Endodermal cell (in vitro differentiated cells): Measurements from ENCODE around the gene MMP13. TPM values are rescaled to one million over a fixed set of nuclear protein-coding genes. Genes with fewer than 3 reads are reported as not detected.

Experiments used
- DNase-seq: peaks from one replicate; pipeline ENCODE4 v3.0.0-alpha.2; 2017
- H3K27ac ChIP-seq: 2 replicates; pipeline ENCODE4 v1.5.1; 2013; ENCODE audit warnings: mild to moderate bottlenecking, low read depth, low read length, moderate library complexity
- H3K27me3 ChIP-seq: 2 replicates; pipeline ENCODE4 v1.6.1; 2013; ENCODE audit warnings: mild to moderate bottlenecking, low read length, moderate library complexity; ENCODE audit not compliant: insufficient read depth, control insufficient read depth, poor library complexity, severe bottlenecking
- H3K36me3 ChIP-seq: 2 replicates; pipeline ENCODE4 v1.7.0; 2013; ENCODE audit warnings: mild to moderate bottlenecking, low read length, moderate library complexity; ENCODE audit not compliant: control insufficient read depth, insufficient read depth
- H3K4me1 ChIP-seq: one replicate; pipeline ENCODE4 v1.7.0; 2013; ENCODE audit warnings: low read length; ENCODE audit not compliant: control insufficient read depth, insufficient read depth
- H3K4me3 ChIP-seq: 2 replicates; pipeline ENCODE4 v1.5.1; 2013; ENCODE audit warnings: mild to moderate bottlenecking, low read length, moderate library complexity
- H3K9ac ChIP-seq: 2 replicates; pipeline ENCODE4 v1.6.1; 2013; ENCODE audit warnings: mild to moderate bottlenecking, low read length, moderate library complexity; ENCODE audit not compliant: poor library complexity, severe bottlenecking; ENCODE audit errors: extremely low read depth
- H3K9me3 ChIP-seq: 2 replicates; pipeline ENCODE4 v1.6.1; 2013; ENCODE audit warnings: mild to moderate bottlenecking, low read length, moderate library complexity; ENCODE audit not compliant: control insufficient read depth
- H3K27ac Mint-ChIP-seq: 2 replicates; pipeline ENCODE4 v1.8.0; 2020; ENCODE audit warnings: mixed read lengths
- H3K27me3 Mint-ChIP-seq: 2 replicates; pipeline ENCODE4 v1.8.0; 2021; ENCODE audit warnings: mild to moderate bottlenecking, mixed read lengths; ENCODE audit not compliant: insufficient read depth
- H3K36me3 Mint-ChIP-seq: 2 replicates; pipeline ENCODE4 v1.8.0; 2020; ENCODE audit warnings: low read depth, mixed read lengths
- H3K4me1 Mint-ChIP-seq: 2 replicates; pipeline ENCODE4 v1.8.0; 2020; ENCODE audit warnings: mixed read lengths
- H3K4me3 Mint-ChIP-seq: 2 replicates; pipeline ENCODE4 v1.8.0; 2020; ENCODE audit warnings: mild to moderate bottlenecking, moderate library complexity, mixed read lengths
- H3K9me3 Mint-ChIP-seq: 2 replicates; pipeline ENCODE4 v1.8.0; 2020; ENCODE audit warnings: mild to moderate bottlenecking, mixed read lengths
- WGBS, 2 experiments: methylation state at CpG; one replicate each; pipeline versions ENCODE4 v1.1.5 to v1.1.7; 2013; ENCODE audit warnings: missing lambda C conversion rate in 2 of 2, mixed read lengths in 1 of 2; ENCODE audit not compliant: insufficient coverage in 1 of 2, insufficient read length in 1 of 2; 5-methylcytosine and 5-hydroxymethylcytosine counted together
- total RNA-seq, 2 donors: library from RNA; stranded (reverse); fragmentation: NEBNext Ultra II Directional in 1 of 2; extraction: Animal tissue kit (Norgen Biotek cat#: 25700) in 1 of 2; gene quantifications; 2 replicates in 1 of 2; 3 replicates in 1 of 2; pipeline ENCODE4 v1.2.1, GENCODE V29; 2021
- TF ChIP-seq, protein P1 (sequence below): fragments of 200-600 bp; sonication (generic); conservative IDR thresholded peaks from 2 replicates; pipeline ENCODE4 v1.5.0; 2021; ENCODE audit warnings: antibody characterized with exemption, mild to moderate bottlenecking

MMP13 gene
- total RNA-seq, 2 donors from 2014 or later = not detected

DNA sequence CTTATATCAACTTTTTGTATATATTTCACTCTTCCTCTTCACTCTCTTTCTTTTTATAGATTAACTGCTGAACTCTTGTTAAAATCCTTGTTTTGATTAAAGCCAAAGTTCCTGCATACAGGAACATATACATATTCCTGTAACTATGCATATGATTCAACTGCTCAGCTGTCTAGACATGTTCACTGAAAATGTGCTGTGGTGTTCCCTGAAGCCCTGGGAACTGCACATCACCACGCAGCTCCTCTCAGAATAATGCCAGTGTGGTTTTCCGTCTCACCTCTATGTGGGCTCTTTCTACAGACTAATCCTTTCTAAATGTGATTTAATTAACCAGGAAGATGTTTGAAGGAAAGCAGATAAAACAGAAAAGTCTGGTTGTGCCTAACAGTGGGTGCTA lies 55.2 kb downstream of the MMP13 start:
- no peak overlapping the region for H3K9ac ChIP-seq
- Mint-ChIP-seq H3K27ac (no peak overlapping the region), H3K9me3 (peaks cover 10% of the 10 kb centered on the region), H3K4me3 (no peak overlapping the region), H3K36me3 (peaks cover 3% of the 10 kb centered on the region), H3K27me3 (no peaks in the 10 kb centered on the region), H3K4me1 (peaks cover 3% of the 10 kb centered on the region)
- H3K9me3 ChIP-seq = no peaks in the 10 kb centered on the region
- TF ChIP-seq, protein P1, sequence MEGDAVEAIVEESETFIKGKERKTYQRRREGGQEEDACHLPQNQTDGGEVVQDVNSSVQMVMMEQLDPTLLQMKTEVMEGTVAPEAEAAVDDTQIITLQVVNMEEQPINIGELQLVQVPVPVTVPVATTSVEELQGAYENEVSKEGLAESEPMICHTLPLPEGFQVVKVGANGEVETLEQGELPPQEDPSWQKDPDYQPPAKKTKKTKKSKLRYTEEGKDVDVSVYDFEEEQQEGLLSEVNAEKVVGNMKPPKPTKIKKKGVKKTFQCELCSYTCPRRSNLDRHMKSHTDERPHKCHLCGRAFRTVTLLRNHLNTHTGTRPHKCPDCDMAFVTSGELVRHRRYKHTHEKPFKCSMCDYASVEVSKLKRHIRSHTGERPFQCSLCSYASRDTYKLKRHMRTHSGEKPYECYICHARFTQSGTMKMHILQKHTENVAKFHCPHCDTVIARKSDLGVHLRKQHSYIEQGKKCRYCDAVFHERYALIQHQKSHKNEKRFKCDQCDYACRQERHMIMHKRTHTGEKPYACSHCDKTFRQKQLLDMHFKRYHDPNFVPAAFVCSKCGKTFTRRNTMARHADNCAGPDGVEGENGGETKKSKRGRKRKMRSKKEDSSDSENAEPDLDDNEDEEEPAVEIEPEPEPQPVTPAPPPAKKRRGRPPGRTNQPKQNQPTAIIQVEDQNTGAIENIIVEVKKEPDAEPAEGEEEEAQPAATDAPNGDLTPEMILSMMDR = no peak
- WGBS, 2 experiments = 94% methylated on average over 2 of the region's 2 CpGs; no CpG with 5 or more reads in 1 of the 2 experiments
- no peak overlapping the region for H3K27ac ChIP-seq
- H3K4me1 ChIP-seq = no peaks in the 10 kb centered on the region
- DNase-seq = no peak
- H3K27me3 ChIP-seq = no peaks in the 10 kb centered on the region
- H3K4me3 ChIP-seq = no peak overlapping the region
- no peaks in the 10 kb centered on the region for H3K36me3 ChIP-seq

Other genes with a start within 250 kb of the MMP13 start
- not detected for gene MMP27, start 250.0 kb downstream of the MMP13 start, total RNA-seq
- not detected for gene MMP8, start 230.8 kb downstream of the MMP13 start, total RNA-seq
- gene MMP10, start 175.1 kb downstream of the MMP13 start, total RNA-seq = not detected
- gene MMP1, start 157.6 kb downstream of the MMP13 start, total RNA-seq = not detected
- not detected for gene MMP3, start 112.1 kb downstream of the MMP13 start, total RNA-seq
- not detected for gene MMP12, start 80.8 kb downstream of the MMP13 start, total RNA-seq
- gene DCUN1D5, start 136.4 kb upstream of the MMP13 start, total RNA-seq = 10 to 100 TPM; 47.0 to 51.5 TPM
- gene DYNC2H1, start 153.7 kb upstream of the MMP13 start, total RNA-seq = 10 to 100 TPM; 21.1 to 31.9 TPM